Natural killer cell (primary cell): ENCODE measurements around the gene NPHP4. TPM values are rescaled to one million over a fixed set of nuclear protein-coding genes. Genes with fewer than 3 reads are reported as not detected.

Source experiments
- ATAC-seq, 3 donors: fragments of 150-1000 bp in 2 of 3; fragments of 200-7000 bp in 1 of 3; cut with Tn5 transposase; 1 replicate in 1 of 3; 2 replicates in 2 of 3; pipeline ENCODE4 v1.10.0; 2021; ENCODE audit warnings: mild to moderate bottlenecking in 2 of 3, moderate library complexity in 2 of 3
- DNase-seq, 2 donors: peaks; one replicate each; pipeline versions ENCODE4 v3.0.0 to v3.0.0-alpha.2; 2013 to 2021; ENCODE audit warnings: mixed read lengths in 1 of 2
- H3K27ac ChIP-seq: one replicate; pipeline ENCODE4 v1.5.1; 2013; ENCODE audit warnings: mild to moderate bottlenecking, low read length
- H3K27me3 ChIP-seq: one replicate; pipeline ENCODE4 v1.6.1; 2013; ENCODE audit warnings: low read length; ENCODE audit not compliant: control insufficient read depth, insufficient read depth
- H3K36me3 ChIP-seq: one replicate; pipeline ENCODE4 v1.6.1; 2013; ENCODE audit warnings: low read length; ENCODE audit not compliant: control insufficient read depth, insufficient read depth
- H3K4me1 ChIP-seq: one replicate; pipeline ENCODE4 v1.6.1; 2013; ENCODE audit warnings: low read length; ENCODE audit not compliant: control insufficient read depth, insufficient read depth
- H3K4me3 ChIP-seq: one replicate; pipeline ENCODE4 v1.5.1; 2013; ENCODE audit warnings: low read length
- H3K9me3 ChIP-seq: one replicate; pipeline ENCODE4 v1.6.1; 2013; ENCODE audit warnings: low read length; ENCODE audit not compliant: control insufficient read depth, insufficient read depth
- H3K27ac Mint-ChIP-seq, 2 donors: one replicate each; pipeline ENCODE4 v1.8.0; 2022; ENCODE audit warnings: mild to moderate bottlenecking in 2 of 2, mixed read lengths in 2 of 2, moderate library complexity in 1 of 2
- H3K27me3 Mint-ChIP-seq, 2 donors: one replicate each; pipeline ENCODE4 v1.8.0; 2022; ENCODE audit warnings: low read depth in 2 of 2, mixed read lengths in 2 of 2
- H3K36me3 Mint-ChIP-seq: one replicate; pipeline ENCODE4 v1.8.0; 2022; ENCODE audit warnings: mixed read lengths
- H3K4me1 Mint-ChIP-seq, 2 donors: one replicate each; pipeline ENCODE4 v1.8.0; 2022; ENCODE audit warnings: mixed read lengths in 2 of 2
- H3K4me3 Mint-ChIP-seq: one replicate; pipeline ENCODE4 v1.8.0; 2022; ENCODE audit warnings: mild to moderate bottlenecking, moderate library complexity, mixed read lengths
- H3K9me3 Mint-ChIP-seq, 2 donors: one replicate each; pipeline ENCODE4 v1.8.0; 2022; ENCODE audit warnings: mixed read lengths in 2 of 2
- CTCF ChIP-seq: fragments of 200-600 bp; IDR thresholded peaks from one replicate; pipeline ENCODE4 v1.8.0; 2022; ENCODE audit warnings: antibody characterized with exemption
- WGBS: methylation state at CpG from one replicate; pipeline ENCODE4 v1.1.7; 2013; ENCODE audit warnings: missing lambda C conversion rate; ENCODE audit not compliant: insufficient coverage; 5-methylcytosine and 5-hydroxymethylcytosine counted together
- intact Hi-C: fragments of 100-400 bp; cut with micrococcal nuclease; formaldehyde crosslinking; loops from one replicate; pipeline ENCODE4 v1.14.2; 2022
- total RNA-seq, 4 donors: library from RNA; stranded (reverse); fragments of 120-200 nt in 1 of 4; gene quantifications; one replicate each; pipeline versions ENCODE4 v1.2.3 to v1.2.4, GENCODE V29; 2013 to 2022

The NPHP4 gene
- total RNA-seq, 3 donors from 2014 or later (not counting 1 experiment from before 2014, with no cell fraction given): 6.3 to 14.7 (median 10.1) TPM

- ATAC-seq: no peak
These were observed 13.8 kb downstream of the NPHP4 start for GRCh38 chr1:5978452-5978851.

GRCh38 chr1:5977494-5978444 is 14.5 kb downstream of the NPHP4 start:
- H3K9me3 Mint-ChIP-seq: no peaks in the 10 kb centered on the region
- no peak overlapping the region for H3K27ac ChIP-seq
- H3K36me3 ChIP-seq: no peaks in the 10 kb centered on the region
- H3K4me1 ChIP-seq: peaks cover 4% of the 10 kb centered on the region
- no peaks in the 10 kb centered on the region for H3K36me3 Mint-ChIP-seq
- H3K27me3 Mint-ChIP-seq: no peaks in the 10 kb centered on the region
- no peak for DNase-seq
- TF ChIP-seq CTCF: no peak
- peak overlapping the region; percentile 37 to 67 for H3K27ac Mint-ChIP-seq
- no peak overlapping the region for H3K4me3 ChIP-seq
- H3K27me3 ChIP-seq: no peaks in the 10 kb centered on the region
- peak in 1 of 3 donors; percentile 42 for ATAC-seq
- WGBS: 88% methylated on average over 25 of the region's 26 CpGs
- H3K4me3 Mint-ChIP-seq: no peak overlapping the region
- intact Hi-C loops: loop anchor here (10.0 kb wide), 1 partner anchor 1323 kb away; the partner anchor contains the start of gene AJAP1
- no peaks in the 10 kb centered on the region for H3K9me3 ChIP-seq
- H3K4me1 Mint-ChIP-seq: peaks cover 5 to 24% of the 10 kb centered on the region in 2 donors

More at GRCh38 chr1:5978452-5978851, 13.8 kb downstream of the NPHP4 start:
- Histone ChIP-seq H3K27ac (no peak overlapping the region), H3K36me3 (no peaks in the 10 kb centered on the region), H3K27me3 (no peaks in the 10 kb centered on the region), H3K9me3 (no peaks in the 10 kb centered on the region), H3K4me3 (no peak overlapping the region), H3K4me1 (peaks cover 4% of the 10 kb centered on the region)
- Mint-ChIP-seq H3K4me1 (peaks cover 5 to 24% of the 10 kb centered on the region in 2 donors), H3K9me3 (no peaks in the 10 kb centered on the region), H3K36me3 (no peaks in the 10 kb centered on the region), H3K27ac (peak overlapping the region in 1 of 2 donors; percentile 67), H3K27me3 (no peaks in the 10 kb centered on the region), H3K4me3 (no peak overlapping the region)
- WGBS: 97% methylated on average over 6 of the region's 7 CpGs
- no peak for TF ChIP-seq CTCF
- DNase-seq: no peak
- intact Hi-C loops: loop anchor here (10.0 kb wide), 1 partner anchor 1324 kb away; the partner anchor contains the start of gene AJAP1

GRCh38 chr1:5976726-5977493 is 15.3 kb downstream of the NPHP4 start:
- H3K27me3 Mint-ChIP-seq: no peaks in the 10 kb centered on the region
- H3K36me3 Mint-ChIP-seq: no peaks in the 10 kb centered on the region
- no peaks in the 10 kb centered on the region for H3K9me3 ChIP-seq
- H3K4me1 Mint-ChIP-seq: peaks cover 5 to 24% of the 10 kb centered on the region in 2 donors
- no peaks in the 10 kb centered on the region for H3K9me3 Mint-ChIP-seq
- no peaks in the 10 kb centered on the region for H3K27me3 ChIP-seq
- intact Hi-C loops: loop anchor here (10.0 kb wide), 1 partner anchor 1322 kb away; the partner anchor contains the start of gene AJAP1
- no peak overlapping the region for H3K4me3 Mint-ChIP-seq
- DNase-seq (no peak), ATAC-seq (no peak)
- H3K36me3 ChIP-seq: no peaks in the 10 kb centered on the region
- H3K27ac ChIP-seq: no peak overlapping the region
- H3K4me1 ChIP-seq: peaks cover 4% of the 10 kb centered on the region
- H3K4me3 ChIP-seq: no peak overlapping the region
- H3K27ac Mint-ChIP-seq: peak overlapping the region; percentile 37 to 67
- TF ChIP-seq CTCF: no peak
- 97% methylated on average over 25 of the region's 25 CpGs for WGBS
